SIG-M5 (cell line): ENCODE measurements around the gene ANAPC13.

Source experiments
- DNase-seq: peaks from one replicate; lab custom pipeline; 2025; lab: John Stamatoyannopoulos, UW

Gene ANAPC13

DNA sequence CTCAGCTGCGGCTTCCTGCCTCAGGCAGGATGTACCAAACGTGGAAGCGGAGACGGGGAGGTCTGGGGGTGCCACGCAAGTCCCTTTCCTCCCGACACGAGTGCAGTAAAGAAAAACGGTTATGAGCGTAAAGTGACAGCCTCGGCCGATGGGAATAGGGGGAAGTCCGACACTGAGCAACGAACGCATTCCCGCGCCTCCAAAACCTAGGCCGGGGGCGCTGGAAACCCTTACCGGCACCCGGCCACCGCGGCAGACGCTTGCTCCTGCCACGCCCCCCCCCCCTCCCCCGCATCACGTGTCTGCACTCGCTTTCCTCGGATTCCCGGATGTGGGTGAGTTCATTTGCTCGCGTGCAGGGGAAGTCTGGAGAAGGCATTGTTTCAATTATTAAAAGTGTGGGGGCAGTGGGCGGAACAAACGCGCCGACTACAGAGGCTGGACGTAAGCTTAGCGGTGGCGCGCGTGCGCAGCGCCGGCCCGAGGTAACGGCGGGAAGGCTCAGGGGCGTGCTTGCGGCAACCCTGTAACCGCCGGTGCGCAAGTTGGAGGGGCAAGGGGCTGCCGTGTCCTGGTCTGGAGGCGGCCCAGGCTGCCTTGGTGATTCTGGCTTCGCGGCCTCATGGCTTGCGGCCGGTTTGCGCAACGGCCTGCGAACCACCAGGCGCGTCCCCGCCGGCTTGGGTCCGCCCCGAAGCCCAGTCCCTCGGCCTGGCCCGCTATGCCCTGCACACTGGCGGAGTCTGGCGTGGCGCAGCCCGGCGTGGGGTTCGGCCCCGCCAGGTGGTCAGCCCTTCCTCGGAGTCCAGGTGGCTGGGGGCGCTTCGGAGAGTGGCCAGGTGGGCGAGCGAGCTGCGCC lies at the start of gene ANAPC13, which contains the start of gene CEP63:
TSS of gene ANAPC13 (minus strand) at position 268 of the 859 bp plus-strand sequence. CDS start 3,081 bp downstream, outside the sequence.
TSS of gene CEP63 (plus strand) at position 340 of the 859 bp plus-strand sequence. CDS start 9,264 bp downstream, outside the sequence.
- peak; percentile 94 for DNase-seq

DNA sequence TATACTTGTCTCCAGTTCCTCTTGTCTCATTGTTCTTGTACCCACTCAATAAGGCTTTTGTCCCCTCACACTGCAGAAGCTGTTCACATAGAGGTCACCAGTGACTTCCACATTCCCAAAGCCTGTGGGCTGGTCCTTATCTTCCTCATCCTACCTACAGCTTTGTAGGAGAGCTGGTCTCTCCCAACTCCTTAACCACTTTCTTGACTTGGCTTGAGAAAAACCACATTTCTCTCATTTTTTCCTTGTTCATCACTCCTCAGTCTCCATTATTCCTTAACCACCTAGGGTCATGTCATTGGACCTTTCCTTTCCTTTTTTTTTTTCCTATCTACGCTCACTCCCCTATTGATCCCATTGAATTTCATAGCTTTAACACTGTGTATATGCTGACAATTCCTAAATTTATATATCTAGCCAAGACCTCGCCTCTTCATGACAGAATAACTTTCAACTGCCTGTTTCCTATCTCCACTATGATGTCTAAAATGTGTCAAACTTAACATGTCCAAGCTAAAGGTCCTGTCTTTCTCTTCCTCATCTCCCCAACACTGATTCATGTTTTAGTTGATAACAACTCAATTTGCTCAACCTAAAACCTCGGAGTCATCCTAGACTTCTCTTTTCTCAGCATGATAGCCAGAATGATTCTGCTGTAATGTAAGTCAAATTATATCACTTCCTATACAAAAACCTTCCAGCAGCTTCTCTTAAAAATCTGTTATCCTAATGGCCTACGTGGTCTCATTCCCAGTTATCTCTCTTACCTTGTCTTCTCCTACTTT lies 49.6 kb upstream of the ANAPC13 start:
- DNase-seq, result no peak

DNA sequence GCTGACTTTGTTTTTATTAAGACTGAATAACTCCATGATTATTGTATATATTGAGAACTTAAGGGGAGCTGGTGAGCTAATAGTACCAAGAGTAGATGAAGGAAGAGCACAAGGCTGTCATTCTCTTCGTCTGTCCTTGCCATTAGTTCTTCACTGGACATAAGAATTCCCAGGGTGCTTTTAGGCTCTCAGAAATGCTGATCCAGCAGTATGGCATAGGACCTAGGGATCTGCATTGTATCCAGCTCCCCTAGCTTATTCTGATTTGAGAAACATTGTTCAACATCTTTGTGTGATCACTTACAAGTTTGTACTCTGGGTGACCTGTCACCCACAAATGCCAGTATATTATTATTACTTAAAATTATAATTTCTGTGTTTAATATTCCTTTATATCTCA lies 47.7 kb upstream of the ANAPC13 start:
- DNase-seq, result no peak

DNA sequence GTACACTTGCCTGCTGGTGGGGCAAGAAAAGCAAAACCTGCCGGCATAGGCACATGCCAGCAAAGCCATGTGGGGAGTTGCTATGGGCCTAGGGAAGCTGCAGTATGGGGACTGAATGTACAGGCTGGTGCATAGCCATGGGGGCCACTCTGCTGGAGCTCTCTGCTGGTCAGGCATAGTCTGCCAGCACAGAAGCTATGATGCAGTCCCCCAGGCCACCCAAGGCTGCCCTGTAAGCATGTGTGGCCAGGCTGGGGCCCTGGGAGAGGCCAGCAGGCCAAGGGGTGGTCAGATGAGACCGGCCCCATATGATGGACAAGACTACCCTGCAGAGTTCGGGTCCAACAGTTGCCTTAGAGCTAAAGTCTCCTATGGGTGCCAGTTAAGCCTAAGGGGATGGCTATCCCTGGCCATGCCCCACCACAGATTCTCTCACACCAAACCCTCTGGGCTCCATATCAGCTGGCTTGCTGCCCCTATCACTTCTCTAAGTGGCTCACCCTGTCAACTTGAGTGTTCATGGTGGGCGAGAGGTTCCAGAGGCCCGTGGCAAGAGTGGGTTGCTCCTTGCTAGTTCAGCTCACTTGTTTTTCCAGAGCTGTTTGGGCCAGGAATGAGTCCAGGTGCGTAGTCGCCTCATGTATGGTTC lies 41.9 kb upstream of the ANAPC13 start:
- no peak for DNase-seq

GRCh38 chr3:134527037-134527436 lies 41.3 kb upstream of the ANAPC13 start:
- DNase-seq, result no peak

- DNase-seq, result no peak
Measured at GRCh38 chr3:134526319-134526718, 40.5 kb upstream of the ANAPC13 start.

- no peak for DNase-seq
Measured at GRCh38 chr3:134525293-134525692, 39.5 kb upstream of the ANAPC13 start.

GRCh38 chr3:134522541-134522940 lies 36.8 kb upstream of the ANAPC13 start:
- DNase-seq, result no peak

DNA sequence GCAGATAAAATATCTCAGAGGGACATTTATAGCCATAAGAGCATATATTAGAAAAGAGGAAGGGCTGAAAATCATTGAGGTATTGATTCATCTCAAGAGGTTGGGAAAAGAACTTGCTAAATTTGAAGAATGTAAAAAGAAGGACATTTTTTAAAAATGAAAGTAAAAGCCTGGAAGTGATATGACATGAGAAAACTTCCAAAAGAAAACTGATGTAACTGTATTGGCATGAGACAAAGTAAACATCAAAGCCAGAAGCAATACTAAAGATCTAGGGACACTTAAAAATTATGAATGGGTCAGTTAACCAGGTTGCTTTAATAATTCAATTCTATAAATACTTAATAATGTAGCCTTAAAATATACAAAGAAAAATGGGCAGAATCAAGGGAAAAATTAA lies 32.0 kb upstream of the ANAPC13 start:
- no peak for DNase-seq

DNA sequence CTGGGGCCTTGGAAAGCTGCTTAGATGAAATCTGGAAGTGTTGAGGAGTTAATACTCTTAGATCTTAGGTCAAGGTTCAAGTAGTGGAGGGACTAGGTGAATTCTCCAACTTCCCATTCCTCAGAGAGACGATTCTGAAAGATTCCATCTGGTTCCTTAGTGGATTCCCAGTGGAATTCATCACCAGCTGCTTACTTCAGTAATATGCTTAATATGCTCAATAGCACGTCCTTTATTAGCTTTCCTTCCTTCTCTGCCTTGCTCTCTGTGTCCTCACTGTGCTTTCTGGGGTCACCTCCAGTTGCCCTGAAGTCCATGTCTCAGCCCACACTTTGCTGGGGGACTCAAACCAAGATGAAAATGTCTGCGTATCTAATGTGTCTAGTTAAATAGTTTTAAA lies 31.1 kb upstream of the ANAPC13 start:
- no peak for DNase-seq

DNA sequence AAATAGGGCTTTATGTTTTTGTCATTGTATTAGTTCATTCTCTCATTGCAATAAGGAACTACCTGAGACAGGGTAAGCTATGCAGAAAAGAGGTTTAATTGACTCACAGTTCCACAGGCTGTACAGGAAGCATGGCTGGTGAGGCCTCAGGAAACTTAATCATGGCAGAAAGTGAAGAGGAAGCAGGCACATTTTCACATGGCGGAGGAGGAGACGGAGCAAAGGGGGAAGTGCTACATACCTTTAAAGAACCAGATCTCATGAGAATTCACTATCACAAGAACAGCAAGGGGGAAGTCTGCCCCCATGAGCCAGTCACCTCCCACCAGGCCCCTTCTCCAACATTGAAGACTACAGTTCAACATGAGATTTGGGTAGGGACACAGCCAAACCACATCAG lies 25.7 kb upstream of the ANAPC13 start:
- DNase-seq, result no peak

GRCh38 chr3:134505485-134505884 lies 19.7 kb upstream of the ANAPC13 start:
- no peak for DNase-seq

DNA sequence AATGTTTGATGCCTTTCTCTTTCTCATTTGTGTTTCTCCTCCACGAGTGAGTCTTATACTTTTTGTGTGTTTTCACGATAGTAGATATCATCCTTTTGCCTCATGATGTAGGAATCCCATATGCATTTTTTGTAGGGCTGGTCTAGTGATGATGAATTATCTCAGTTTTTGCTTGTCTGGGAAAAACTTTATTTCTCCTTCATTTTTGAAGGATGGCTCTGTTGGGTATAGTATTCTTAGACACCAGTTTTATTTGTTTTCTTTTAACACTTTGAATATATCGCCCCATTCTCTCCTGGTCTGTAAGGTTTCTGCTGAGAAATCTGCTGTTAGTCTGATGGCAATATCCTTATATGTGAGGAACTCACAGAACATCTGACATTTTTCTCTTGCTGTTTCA lies 18.3 kb upstream of the ANAPC13 start:
- DNase-seq, result no peak

DNA sequence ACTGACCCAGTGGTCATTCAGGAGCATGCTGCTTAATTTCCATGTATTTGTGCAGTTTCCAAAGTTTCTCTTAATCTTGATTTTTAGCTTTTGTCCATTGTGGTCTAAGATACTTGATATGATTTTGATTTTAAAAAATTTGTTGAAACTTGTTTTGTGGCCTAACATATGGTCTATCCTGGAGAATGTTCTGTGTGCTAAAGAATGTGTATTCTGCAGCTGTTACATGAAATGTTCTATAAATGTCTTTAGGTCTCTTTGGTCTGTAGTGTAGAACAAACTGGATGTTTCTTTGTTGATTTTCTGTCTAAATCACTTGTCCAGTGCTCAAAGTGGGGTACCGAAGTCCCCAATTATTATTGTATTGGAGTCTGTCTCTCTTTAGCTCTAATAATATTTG lies 17.5 kb upstream of the ANAPC13 start:
- no peak for DNase-seq

DNA sequence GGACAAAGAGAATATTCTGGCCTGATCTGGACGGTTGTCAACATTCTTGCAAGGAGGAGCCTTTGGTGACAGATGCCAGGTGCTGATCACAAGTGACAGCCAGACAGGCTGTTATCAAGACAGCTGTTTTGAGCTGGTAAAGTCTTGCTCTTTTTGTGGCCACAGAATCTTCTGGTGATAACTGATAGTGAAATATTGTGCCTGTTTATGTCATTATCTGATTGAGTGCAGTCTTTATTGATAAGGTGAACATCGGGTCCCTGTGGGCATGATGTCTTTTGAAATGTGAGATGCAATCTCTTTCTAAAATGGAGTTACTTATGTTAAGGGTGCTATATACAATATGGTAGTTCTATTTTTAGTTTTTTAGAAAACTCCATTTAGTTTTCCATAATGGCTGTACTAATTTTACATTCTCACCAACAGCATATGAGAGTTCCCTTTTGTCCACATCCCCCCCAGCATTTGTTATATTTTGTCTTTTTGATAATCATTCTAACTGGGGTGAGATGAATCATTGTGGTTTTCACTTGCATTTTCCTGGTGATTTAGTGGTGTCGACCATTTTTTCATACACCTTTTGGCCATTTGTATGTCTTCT lies 10.8 kb upstream of the ANAPC13 start:
- no peak for DNase-seq

DNA sequence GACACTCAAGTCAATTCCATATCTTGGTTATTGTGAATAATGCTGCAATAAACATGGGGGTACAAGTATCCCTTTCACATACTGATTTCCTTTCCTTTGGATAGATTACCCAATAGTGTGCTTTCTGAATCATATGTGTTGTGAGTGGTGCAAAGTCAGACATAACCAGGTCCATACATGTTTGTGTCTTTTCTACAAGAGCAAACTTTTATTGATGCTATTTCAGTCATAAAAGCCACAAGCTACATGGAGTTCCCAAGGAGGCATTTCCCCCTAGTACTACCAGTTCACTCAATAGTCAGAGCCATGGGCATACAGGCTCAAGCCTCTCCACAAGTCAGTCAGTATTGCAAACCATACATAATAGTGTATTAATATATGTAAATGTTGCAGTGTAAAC lies 10.2 kb upstream of the ANAPC13 start:
- DNase-seq, result no peak

GRCh38 chr3:134494495-134494894 lies 8.7 kb upstream of the ANAPC13 start:
- DNase-seq, result no peak

DNA sequence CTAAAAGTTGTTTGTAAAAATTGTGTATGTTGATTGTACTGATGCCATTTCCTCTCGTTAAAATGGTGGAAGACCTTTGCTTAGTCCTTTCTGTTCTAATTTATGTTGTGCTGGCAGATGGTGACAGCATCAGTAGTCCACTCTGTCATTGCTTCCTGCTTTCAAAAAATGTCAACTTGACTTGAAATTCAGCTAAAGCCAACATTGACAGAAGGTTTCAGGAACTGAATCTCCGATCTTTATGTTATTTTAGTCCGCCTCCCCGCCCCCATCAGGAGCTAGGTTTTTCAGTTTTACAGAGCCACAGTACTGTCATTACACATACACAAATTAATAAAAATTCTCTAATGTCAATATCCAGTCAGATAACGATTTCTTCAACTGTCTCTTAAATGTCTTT lies 1.6 kb upstream of the ANAPC13 start:
- peak; percentile 77 for DNase-seq

- no peak for DNase-seq
Measured at GRCh38 chr3:134486577-134487041, 824 bp upstream of the ANAPC13 start.

DNA sequence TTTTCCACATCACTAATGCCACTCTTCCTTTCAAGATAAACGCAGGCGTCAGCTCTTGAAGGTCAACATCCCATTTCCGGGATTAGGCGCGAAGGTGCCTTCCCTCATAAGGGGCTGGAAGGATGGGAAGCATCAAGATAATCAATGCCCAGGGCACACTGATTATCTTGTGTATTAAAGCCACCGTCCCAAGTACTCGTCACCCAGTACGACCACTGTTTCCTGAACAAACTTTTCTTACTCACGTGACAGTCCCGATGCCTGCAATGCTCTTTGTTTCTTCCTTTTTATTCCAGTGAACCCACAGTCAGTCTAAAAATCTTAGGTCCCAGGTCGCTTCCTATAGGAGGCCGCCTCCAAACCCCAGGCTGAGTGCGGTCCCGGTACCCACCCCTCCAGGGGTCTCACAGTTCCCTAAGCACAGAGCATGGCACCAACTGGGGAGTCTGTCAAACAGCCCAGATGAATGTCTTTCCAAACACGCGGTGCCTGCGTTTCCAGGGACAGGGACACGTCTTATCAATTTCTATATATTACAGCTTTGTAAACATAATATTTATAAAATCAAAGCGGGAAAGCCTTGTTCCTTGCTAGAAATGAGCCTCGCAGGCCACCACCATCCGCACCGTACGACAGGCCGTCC lies 589 bp downstream of the ANAPC13 start:
- DNase-seq, result no peak

DNA sequence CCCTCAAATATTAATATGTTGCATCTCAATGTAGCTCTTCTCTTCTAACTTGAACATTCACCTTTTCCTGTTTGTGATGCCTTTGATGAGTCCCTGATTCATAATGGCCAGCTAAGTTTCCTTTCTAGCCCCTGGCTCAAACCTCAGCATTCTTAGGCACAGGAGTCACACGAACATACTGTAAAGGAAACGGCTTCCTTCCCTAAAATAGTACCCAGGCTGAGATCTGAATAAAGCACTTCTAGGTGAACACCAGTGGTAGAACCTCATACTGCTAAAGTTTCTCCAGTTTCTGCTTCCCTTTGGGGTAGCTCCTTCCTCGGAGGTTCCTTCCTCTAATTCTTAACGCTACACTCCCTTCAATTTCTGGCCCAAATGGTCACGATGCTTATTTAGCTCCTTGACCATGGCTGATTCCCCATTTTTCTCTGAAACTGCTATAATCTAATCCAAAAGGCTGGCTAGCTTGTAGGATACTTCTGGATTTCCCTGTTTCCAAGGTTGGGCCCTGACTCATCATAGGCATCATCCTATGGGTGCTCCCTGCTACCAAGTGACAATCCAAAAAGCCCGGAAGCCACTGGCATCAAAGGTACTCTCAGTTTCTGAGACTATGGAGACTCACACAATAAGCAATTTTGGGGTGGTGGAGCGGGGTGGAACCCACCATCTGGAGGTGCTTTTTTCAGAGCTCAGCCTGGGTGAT lies 2.4 kb downstream of the ANAPC13 start:
- DNase-seq, result no peak
